GM23338 (cell line): Measurements from ENCODE around the gene PALS2. TPM values are rescaled to one million over a fixed set of nuclear protein-coding genes. Genes with fewer than 3 reads are reported as not detected.

ENCODE experiments used
- ATAC-seq: fragments of 200-7000 bp; cut with Tn5 transposase; 3 replicates; pipeline ENCODE4 v1.9.1; 2020
- DNase-seq: peaks from one replicate; pipeline ENCODE4 v3.0.0-alpha.2; 2015; ENCODE audit warnings: low spot score
- H2AFZ ChIP-seq: fragments of 200-600 bp; sonication (generic); 2 replicates; pipeline ENCODE4 v1.8.0; 2016; ENCODE audit warnings: antibody characterized with exemption, mild to moderate bottlenecking, moderate library complexity
- H3F3A ChIP-seq: fragments of 200-600 bp; sonication (generic); replicated peaks from 2 replicates; pipeline ENCODE4 v1.8.0; 2017; ENCODE audit warnings: antibody characterized with exemption, mixed run types, low read depth
- H3K27ac ChIP-seq: fragments of 200-600 bp; sonication (generic); 2 replicates; pipeline ENCODE4 v1.6.1; 2016; ENCODE audit warnings: low read depth
- H3K27me3 ChIP-seq: fragments of 200-600 bp; sonication (generic); 2 replicates; pipeline ENCODE4 v1.8.0; 2016; ENCODE audit warnings: mild to moderate bottlenecking, mixed run types, moderate library complexity; ENCODE audit not compliant: insufficient read depth
- H3K36me3 ChIP-seq: fragments of 200-600 bp; sonication (generic); 2 replicates; pipeline ENCODE4 v1.8.0; 2016; ENCODE audit warnings: mild to moderate bottlenecking; ENCODE audit not compliant: insufficient read depth
- H3K4me1 ChIP-seq: fragments of 200-600 bp; sonication (generic); 2 replicates; pipeline ENCODE4 v1.8.0; 2016; ENCODE audit warnings: mild to moderate bottlenecking, moderate library complexity; ENCODE audit not compliant: insufficient read depth
- H3K4me2 ChIP-seq: fragments of 200-600 bp; sonication (generic); 2 replicates; pipeline ENCODE4 v1.7.1; 2017; ENCODE audit warnings: mixed run types
- H3K4me3 ChIP-seq: fragments of 200-600 bp; sonication (generic); 2 replicates; pipeline ENCODE4 v1.6.1; 2016; ENCODE audit warnings: mixed run types
- H3K79me2 ChIP-seq: fragments of 200-600 bp; sonication (generic); replicated peaks from 2 replicates; pipeline ENCODE4 v1.8.0; 2017; ENCODE audit warnings: mild to moderate bottlenecking; ENCODE audit not compliant: insufficient read depth
- H3K9me2 ChIP-seq: fragments of 200-600 bp; sonication (generic); 2 replicates; pipeline ENCODE4 v1.8.0; 2017; ENCODE audit not compliant: insufficient read depth
- H4K20me1 ChIP-seq: fragments of 200-600 bp; sonication (generic); replicated peaks from 2 replicates; pipeline ENCODE4 v1.8.0; 2017; ENCODE audit warnings: mild to moderate bottlenecking; ENCODE audit not compliant: insufficient read depth
- H3K27ac Mint-ChIP-seq: 2 replicates; pipeline ENCODE4 v1.8.0; 2020; ENCODE audit warnings: inconsistent platforms, mild to moderate bottlenecking, moderate library complexity, mixed read lengths
- H3K27me3 Mint-ChIP-seq: 3 replicates; pipeline ENCODE4 v1.8.0; 2022; ENCODE audit warnings: low read depth, mild to moderate bottlenecking, moderate library complexity, mixed read lengths, inconsistent platforms; ENCODE audit not compliant: insufficient read depth, poor library complexity
- H3K36me3 Mint-ChIP-seq: 3 replicates; pipeline ENCODE4 v1.8.0; 2021; ENCODE audit warnings: low read depth, mild to moderate bottlenecking, inconsistent platforms, moderate library complexity, mixed read lengths
- H3K4me1 Mint-ChIP-seq: 3 replicates; pipeline ENCODE4 v1.8.0; 2020; ENCODE audit warnings: mild to moderate bottlenecking, inconsistent platforms, mixed read lengths
- H3K4me3 Mint-ChIP-seq: 3 replicates; pipeline ENCODE4 v1.8.0; 2021; ENCODE audit warnings: moderate library complexity, mild to moderate bottlenecking, inconsistent platforms, mixed read lengths
- H3K9me3 Mint-ChIP-seq: 3 replicates; pipeline ENCODE4 v1.8.0; 2020; ENCODE audit warnings: moderate library complexity, mild to moderate bottlenecking, inconsistent platforms, mixed read lengths
- CTCF ChIP-seq, 2 experiments: fragments of 200-600 bp in 1 of 2; sonication (generic) in 1 of 2; conservative IDR thresholded peaks; 2 replicates each; pipeline versions ENCODE4 v1.5.1 to v1.6.1; 2016 to 2017; ENCODE audit warnings: antibody characterized with exemption in 2 of 2, low read depth in 2 of 2, mild to moderate bottlenecking in 2 of 2, moderate library complexity in 1 of 2
- ETS1 ChIP-seq: IDR thresholded peaks from 2 replicates; pipeline ENCODE4 v1.6.1; 2016; ENCODE audit warnings: antibody characterized with exemption
- EZH2phosphoT487 ChIP-seq: fragments of 200-600 bp; sonication (generic); IDR thresholded peaks from one replicate; pipeline ENCODE4 v1.8.1; 2018; ENCODE audit warnings: antibody characterized with exemption; ENCODE audit not compliant: unreplicated experiment
- JUNB ChIP-seq: IDR thresholded peaks from one replicate; pipeline ENCODE4 v1.6.1; 2016; ENCODE audit warnings: antibody characterized with exemption; ENCODE audit not compliant: unreplicated experiment
- POLR2AphosphoS5 ChIP-seq: IDR thresholded peaks from 2 replicates; pipeline ENCODE4 v1.6.1; 2016; ENCODE audit warnings: antibody characterized with exemption, low read depth
- STAT1 ChIP-seq: IDR thresholded peaks from one replicate; pipeline ENCODE4 v1.6.1; 2016; ENCODE audit warnings: antibody characterized with exemption; ENCODE audit not compliant: unreplicated experiment
- ZNF114 ChIP-seq: fragments of 250-450 bp; sonication (Bioruptor Pico); IDR thresholded peaks from 2 replicates; pipeline ENCODE4 v1.5.0; 2020; ENCODE audit warnings: mild to moderate bottlenecking, moderate library complexity
- ZNF331 ChIP-seq: fragments of 250-450 bp; sonication (Bioruptor Pico); IDR thresholded peaks from 2 replicates; pipeline ENCODE4 v1.5.0; 2020; ENCODE audit warnings: low read depth, mild to moderate bottlenecking, moderate library complexity
- polyA plus RNA-seq: library from polyadenylated mRNA; unstranded; fragments of >200 nt; fragmentation: Nextera tagmentation; extraction: Ambion mirVana; gene quantifications from 2 replicates; pipeline ENCODE4 v1.2.1, GENCODE V29; 2016
- total RNA-seq: library from RNA; depleted of rRNA; stranded (reverse); fragments of >200 nt; shearing (Covaris generic); gene quantifications from 2 replicates; pipeline ENCODE4 v1.2.3, GENCODE V29; 2014

PALS2 gene
- total and polyA plus RNA-seq, 2 experiments from 2014 or later, result 51.8 to 115 TPM

- Mint-ChIP-seq H3K4me1 (peaks cover 63% of the 10 kb centered on the region), H3K27ac (no peak overlapping the region), H3K9me3 (no peaks in the 10 kb centered on the region; the same call in 2 of the 3 replicates), H3K4me3 (peak overlapping the region; percentile 63), H3K27me3 (peaks cover 11% of the 10 kb centered on the region), H3K36me3 (peaks cover 8% of the 10 kb centered on the region)
- H3K9me2 ChIP-seq, result no peaks in the 10 kb centered on the region
- H3K79me2 ChIP-seq, result peaks cover 76% of the 10 kb centered on the region
- H3K4me1 ChIP-seq, result peaks cover 61% of the 10 kb centered on the region
- H3K4me2 ChIP-seq, result peak overlapping the region; percentile 94
- 0 out of 2 replicates have a peak, but pooled peaks cover 7% of the 10 kb centered on the region for H3F3A ChIP-seq
- H3K4me3 ChIP-seq, result no peak overlapping the region
- H3K27me3 ChIP-seq, result peaks cover 9% of the 10 kb centered on the region
- H3K27ac ChIP-seq, result no peak overlapping the region
- no peak overlapping the region for H2AFZ ChIP-seq
- ATAC-seq (peak; percentile 17), DNase-seq (peak; percentile 83)
- peaks cover 38% of the 10 kb centered on the region for H4K20me1 ChIP-seq
- TF ChIP-seq STAT1 (no peak), CTCF (conservative IDR thresholded peaks at IDR 0.05; ENCODE audit: low read depth in 2 of 2) (peak; percentile 75 to 84)
- no peaks in the 10 kb centered on the region for H3K36me3 ChIP-seq
Measured at GRCh38 chr7:24576171-24577025, 3.1 kb downstream of the PALS2 start.

- Histone ChIP-seq H4K20me1 (peaks cover 53% of the 10 kb centered on the region), H3K27ac (no peak overlapping the region), H3F3A (0 out of 2 replicates have a peak, but pooled peaks cover 7% of the 10 kb centered on the region), H2AFZ (no peak overlapping the region), H3K36me3 (no peaks in the 10 kb centered on the region), H3K9me2 (no peaks in the 10 kb centered on the region), H3K27me3 (no peaks in the 10 kb centered on the region), H3K79me2 (peaks cover 93% of the 10 kb centered on the region), H3K4me1 (peaks cover 50% of the 10 kb centered on the region), H3K4me3 (no peak overlapping the region), H3K4me2 (0 out of 2 replicates have a peak overlapping the region, but pooled peaks have one; percentile 39)
- Mint-ChIP-seq H3K27me3 (peaks cover 4% of the 10 kb centered on the region), H3K4me3 (no peak overlapping the region; the same call in 2 of the 3 replicates), H3K9me3 (no peaks in the 10 kb centered on the region; the same call in 2 of the 3 replicates), H3K4me1 (peaks cover 52% of the 10 kb centered on the region), H3K36me3 (peaks cover 8% of the 10 kb centered on the region), H3K27ac (no peak overlapping the region)
- DNase-seq (no peak), ATAC-seq (no peak)
- TF ChIP-seq JUNB, result no peak
- TF ChIP-seq EZH2phosphoT487, result no peak
- no peak for TF ChIP-seq ZNF114
- no peak for TF ChIP-seq STAT1
- no peak for TF ChIP-seq CTCF (conservative IDR thresholded peaks at IDR 0.05; ENCODE audit: low read depth in 2 of 2)
- no peak for TF ChIP-seq ETS1
- no peak for TF ChIP-seq ZNF331 (CRISPR knock-in tag)
- TF ChIP-seq POLR2AphosphoS5, result no peak
Measured at GRCh38 chr7:24578052-24578451, 4.8 kb downstream of the PALS2 start.
